Measurements from ENCODE around the gene FBXO33.
"Not testable (repeated sequence)": the region's sequence is repeated elsewhere in the genome, so short reads cannot be mapped to it uniquely, and the experiment has no call there.

DNA sequence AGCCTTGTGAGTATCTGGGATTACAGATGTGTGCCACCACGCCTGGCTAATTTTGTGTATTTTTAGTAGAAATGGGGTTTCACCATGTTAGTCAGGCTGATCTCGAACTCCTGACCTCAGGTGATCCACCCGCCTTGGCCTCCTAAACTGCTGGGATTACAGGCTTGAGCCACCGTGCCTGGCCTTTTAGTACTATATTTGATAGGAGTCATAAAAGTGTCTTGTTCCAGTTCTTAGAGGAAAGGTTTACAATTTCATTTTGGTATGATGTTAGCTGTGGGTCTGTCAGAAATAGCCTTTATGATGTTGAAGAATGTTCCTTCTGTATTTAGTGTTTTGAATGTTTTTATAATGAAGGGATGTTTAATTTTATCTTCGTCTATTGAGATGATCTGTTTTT is 70.7 kb downstream of the FBXO33 start:
- TF ChIP-seq, protein P1, sequence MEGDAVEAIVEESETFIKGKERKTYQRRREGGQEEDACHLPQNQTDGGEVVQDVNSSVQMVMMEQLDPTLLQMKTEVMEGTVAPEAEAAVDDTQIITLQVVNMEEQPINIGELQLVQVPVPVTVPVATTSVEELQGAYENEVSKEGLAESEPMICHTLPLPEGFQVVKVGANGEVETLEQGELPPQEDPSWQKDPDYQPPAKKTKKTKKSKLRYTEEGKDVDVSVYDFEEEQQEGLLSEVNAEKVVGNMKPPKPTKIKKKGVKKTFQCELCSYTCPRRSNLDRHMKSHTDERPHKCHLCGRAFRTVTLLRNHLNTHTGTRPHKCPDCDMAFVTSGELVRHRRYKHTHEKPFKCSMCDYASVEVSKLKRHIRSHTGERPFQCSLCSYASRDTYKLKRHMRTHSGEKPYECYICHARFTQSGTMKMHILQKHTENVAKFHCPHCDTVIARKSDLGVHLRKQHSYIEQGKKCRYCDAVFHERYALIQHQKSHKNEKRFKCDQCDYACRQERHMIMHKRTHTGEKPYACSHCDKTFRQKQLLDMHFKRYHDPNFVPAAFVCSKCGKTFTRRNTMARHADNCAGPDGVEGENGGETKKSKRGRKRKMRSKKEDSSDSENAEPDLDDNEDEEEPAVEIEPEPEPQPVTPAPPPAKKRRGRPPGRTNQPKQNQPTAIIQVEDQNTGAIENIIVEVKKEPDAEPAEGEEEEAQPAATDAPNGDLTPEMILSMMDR (IDR thresholded peaks at IDR 0.05; ENCODE audit: insufficient read depth, low read length, poor library complexity, severe bottlenecking) = not testable (repeated sequence)
- not testable (repeated sequence) for TF ChIP-seq EZH2phosphoT487 (conservative IDR thresholded peaks at IDR 0.05; ENCODE audit: low read length)
